Measurements from ENCODE around the gene MRPL19. TPM values are rescaled to one million over a fixed set of nuclear protein-coding genes. Genes with fewer than 3 reads are reported as not detected.
A peak's percentile ranks its signal among the peaks of the same experiment; 100 is the strongest.

The MRPL19 gene
- total and polyA plus RNA-seq, 2 of the 13 experiments (the other 11 are each of a cell fraction or from before 2014, with no cell fraction given), result 43.2 to 163 TPM

GRCh38 chr2:75646583-75647425, at the start of gene MRPL19 (continued):
- TF ChIP-seq CREB1 (IDR thresholded peaks at IDR 0.05) (peak; percentile 81), CREB1 (CRISPR knock-in tag; IDR thresholded peaks at IDR 0.05) (peak; percentile 90), NBN (conservative IDR thresholded peaks at IDR 0.05) (no peak), RFX3 (CRISPR knock-in tag; IDR thresholded peaks at IDR 0.05) (no peak), ZNF335 (CRISPR knock-in tag; IDR thresholded peaks at IDR 0.05) (peak; percentile 75; the same call in 1 of the 2 replicates), SKI (IDR thresholded peaks at IDR 0.05; ENCODE audit: partially characterized antibody) (no peak), MEF2D (CRISPR knock-in tag; IDR thresholded peaks at IDR 0.05) (peak; percentile 78), TCF7 (IDR thresholded peaks at IDR 0.05; ENCODE audit: low read depth) (no peak), NR2F2 (IDR thresholded peaks at IDR 0.05; ENCODE audit: borderline replicate concordance, low read depth) (peak; percentile 50; the same call in 1 of the 2 replicates), ZMYM4 (CRISPR knock-in tag; IDR thresholded peaks at IDR 0.05) (peak; percentile 65; the same call in 1 of the 2 replicates), ZNF652 (CRISPR knock-in tag; IDR thresholded peaks at IDR 0.05; ENCODE audit: borderline replicate concordance, low read depth) (peak; percentile 25; the same call in 1 of the 2 replicates), ZZZ3 (CRISPR knock-in tag; IDR thresholded peaks at IDR 0.05; ENCODE audit: borderline replicate concordance) (peak; percentile 95; the same call in 1 of the 2 replicates), ZUFSP (CRISPR knock-in tag; IDR thresholded peaks at IDR 0.05; ENCODE audit: borderline replicate concordance) (no peak), ZNF224 (CRISPR knock-in tag; IDR thresholded peaks at IDR 0.05) (0 out of 2 replicates have a peak, but pooled peaks have one; percentile 23), ELF3 (CRISPR knock-in tag; IDR thresholded peaks at IDR 0.05) (peak; percentile 85), NFE2L2 (IDR thresholded peaks at IDR 0.05; ENCODE audit: low read length) (no peak), ZNF552 (CRISPR knock-in tag; IDR thresholded peaks at IDR 0.05; ENCODE audit: borderline replicate concordance) (peak; percentile 83; the same call in 1 of the 2 replicates), ASH2L (IDR thresholded peaks at IDR 0.05; ENCODE audit: insufficient read length, low read depth, low read length) (peak; percentile 98), GABPA (IDR thresholded peaks at IDR 0.05; ENCODE audit: low read depth, low read length) (no peak), GABPA (CRISPR knock-in tag; IDR thresholded peaks at IDR 0.05; ENCODE audit: low read depth) (peak; percentile 67), NONO (IDR thresholded peaks at IDR 0.05) (no peak), NONO (CRISPR knock-in tag; conservative IDR thresholded peaks at IDR 0.05) (peak; percentile 96), SAFB2 (CRISPR knock-in tag; IDR thresholded peaks at IDR 0.05; ENCODE audit: borderline replicate concordance, low read depth) (peak; percentile 97)
- TF ChIP-seq, protein P1, sequence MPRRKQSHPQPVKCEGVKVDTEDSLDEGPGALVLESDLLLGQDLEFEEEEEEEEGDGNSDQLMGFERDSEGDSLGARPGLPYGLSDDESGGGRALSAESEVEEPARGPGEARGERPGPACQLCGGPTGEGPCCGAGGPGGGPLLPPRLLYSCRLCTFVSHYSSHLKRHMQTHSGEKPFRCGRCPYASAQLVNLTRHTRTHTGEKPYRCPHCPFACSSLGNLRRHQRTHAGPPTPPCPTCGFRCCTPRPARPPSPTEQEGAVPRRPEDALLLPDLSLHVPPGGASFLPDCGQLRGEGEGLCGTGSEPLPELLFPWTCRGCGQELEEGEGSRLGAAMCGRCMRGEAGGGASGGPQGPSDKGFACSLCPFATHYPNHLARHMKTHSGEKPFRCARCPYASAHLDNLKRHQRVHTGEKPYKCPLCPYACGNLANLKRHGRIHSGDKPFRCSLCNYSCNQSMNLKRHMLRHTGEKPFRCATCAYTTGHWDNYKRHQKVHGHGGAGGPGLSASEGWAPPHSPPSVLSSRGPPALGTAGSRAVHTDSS (CRISPR knock-in tag; conservative IDR thresholded peaks at IDR 0.05), result no peak
- TF ChIP-seq, protein P2, sequence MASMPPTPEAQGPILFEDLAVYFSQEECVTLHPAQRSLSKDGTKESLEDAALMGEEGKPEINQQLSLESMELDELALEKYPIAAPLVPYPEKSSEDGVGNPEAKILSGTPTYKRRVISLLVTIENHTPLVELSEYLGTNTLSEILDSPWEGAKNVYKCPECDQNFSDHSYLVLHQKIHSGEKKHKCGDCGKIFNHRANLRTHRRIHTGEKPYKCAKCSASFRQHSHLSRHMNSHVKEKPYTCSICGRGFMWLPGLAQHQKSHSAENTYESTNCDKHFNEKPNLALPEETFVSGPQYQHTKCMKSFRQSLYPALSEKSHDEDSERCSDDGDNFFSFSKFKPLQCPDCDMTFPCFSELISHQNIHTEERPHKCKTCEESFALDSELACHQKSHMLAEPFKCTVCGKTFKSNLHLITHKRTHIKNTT (CRISPR knock-in tag; IDR thresholded peaks at IDR 0.05), result no peak
- TF ChIP-seq, protein P3, sequence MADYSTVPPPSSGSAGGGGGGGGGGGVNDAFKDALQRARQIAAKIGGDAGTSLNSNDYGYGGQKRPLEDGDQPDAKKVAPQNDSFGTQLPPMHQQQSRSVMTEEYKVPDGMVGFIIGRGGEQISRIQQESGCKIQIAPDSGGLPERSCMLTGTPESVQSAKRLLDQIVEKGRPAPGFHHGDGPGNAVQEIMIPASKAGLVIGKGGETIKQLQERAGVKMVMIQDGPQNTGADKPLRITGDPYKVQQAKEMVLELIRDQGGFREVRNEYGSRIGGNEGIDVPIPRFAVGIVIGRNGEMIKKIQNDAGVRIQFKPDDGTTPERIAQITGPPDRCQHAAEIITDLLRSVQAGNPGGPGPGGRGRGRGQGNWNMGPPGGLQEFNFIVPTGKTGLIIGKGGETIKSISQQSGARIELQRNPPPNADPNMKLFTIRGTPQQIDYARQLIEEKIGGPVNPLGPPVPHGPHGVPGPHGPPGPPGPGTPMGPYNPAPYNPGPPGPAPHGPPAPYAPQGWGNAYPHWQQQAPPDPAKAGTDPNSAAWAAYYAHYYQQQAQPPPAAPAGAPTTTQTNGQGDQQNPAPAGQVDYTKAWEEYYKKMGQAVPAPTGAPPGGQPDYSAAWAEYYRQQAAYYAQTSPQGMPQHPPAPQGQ (CRISPR knock-in tag; IDR thresholded peaks at IDR 0.05; ENCODE audit: borderline replicate concordance), result no peak

Data from HepG2 (cell line).